Endothelial cell (in vitro differentiated cells): Measurements from ENCODE around the gene CDYL. TPM values are rescaled to one million over a fixed set of nuclear protein-coding genes. Genes with fewer than 3 reads are reported as not detected.

Experiments
- DNase-seq: peaks from one replicate; pipeline ENCODE4 v3.0.0; 2021; ENCODE audit warnings: low spot score
- H3K27ac Mint-ChIP-seq: one replicate; pipeline ENCODE4 v1.8.0; 2021; ENCODE audit warnings: mixed read lengths, inconsistent platforms; ENCODE audit not compliant: unreplicated experiment
- H3K27me3 Mint-ChIP-seq: one replicate; pipeline ENCODE4 v1.8.0; 2021; ENCODE audit warnings: mild to moderate bottlenecking, moderate library complexity, mixed read lengths, inconsistent platforms; ENCODE audit not compliant: unreplicated experiment
- H3K36me3 Mint-ChIP-seq: one replicate; pipeline ENCODE4 v1.8.0; 2021; ENCODE audit warnings: mild to moderate bottlenecking, low read depth, mixed read lengths, inconsistent platforms; ENCODE audit not compliant: unreplicated experiment
- H3K4me1 Mint-ChIP-seq: one replicate; pipeline ENCODE4 v1.8.0; 2021; ENCODE audit warnings: mild to moderate bottlenecking, mixed read lengths, inconsistent platforms; ENCODE audit not compliant: unreplicated experiment
- H3K4me3 Mint-ChIP-seq: one replicate; pipeline ENCODE4 v1.8.0; 2021; ENCODE audit warnings: mild to moderate bottlenecking, mixed read lengths, inconsistent platforms; ENCODE audit not compliant: unreplicated experiment
- H3K9me3 Mint-ChIP-seq: one replicate; pipeline ENCODE4 v1.8.0; 2021; ENCODE audit warnings: mixed read lengths, inconsistent platforms; ENCODE audit not compliant: unreplicated experiment
- total RNA-seq: library from RNA; stranded (reverse); fragmentation: NEBNext Ultra II Directional; extraction: Animal tissue kit (Norgen Biotek cat#: 25700); gene quantifications from one replicate; pipeline ENCODE4 v1.2.1, GENCODE V29; 2021; ENCODE audit not compliant: unreplicated experiment
- TF ChIP-seq, protein P1 (sequence below): fragments of 200-600 bp; sonication (generic); IDR thresholded peaks from one replicate; pipeline ENCODE4 v1.5.0; 2021; ENCODE audit warnings: antibody characterized with exemption; ENCODE audit not compliant: unreplicated experiment

Gene CDYL
- total RNA-seq, 1 donor from 2014 or later, result 66.7 TPM

- no peaks in the 10 kb centered on the region for H3K36me3 Mint-ChIP-seq
- H3K27me3 Mint-ChIP-seq, result no peaks in the 10 kb centered on the region
- TF ChIP-seq, protein P1, sequence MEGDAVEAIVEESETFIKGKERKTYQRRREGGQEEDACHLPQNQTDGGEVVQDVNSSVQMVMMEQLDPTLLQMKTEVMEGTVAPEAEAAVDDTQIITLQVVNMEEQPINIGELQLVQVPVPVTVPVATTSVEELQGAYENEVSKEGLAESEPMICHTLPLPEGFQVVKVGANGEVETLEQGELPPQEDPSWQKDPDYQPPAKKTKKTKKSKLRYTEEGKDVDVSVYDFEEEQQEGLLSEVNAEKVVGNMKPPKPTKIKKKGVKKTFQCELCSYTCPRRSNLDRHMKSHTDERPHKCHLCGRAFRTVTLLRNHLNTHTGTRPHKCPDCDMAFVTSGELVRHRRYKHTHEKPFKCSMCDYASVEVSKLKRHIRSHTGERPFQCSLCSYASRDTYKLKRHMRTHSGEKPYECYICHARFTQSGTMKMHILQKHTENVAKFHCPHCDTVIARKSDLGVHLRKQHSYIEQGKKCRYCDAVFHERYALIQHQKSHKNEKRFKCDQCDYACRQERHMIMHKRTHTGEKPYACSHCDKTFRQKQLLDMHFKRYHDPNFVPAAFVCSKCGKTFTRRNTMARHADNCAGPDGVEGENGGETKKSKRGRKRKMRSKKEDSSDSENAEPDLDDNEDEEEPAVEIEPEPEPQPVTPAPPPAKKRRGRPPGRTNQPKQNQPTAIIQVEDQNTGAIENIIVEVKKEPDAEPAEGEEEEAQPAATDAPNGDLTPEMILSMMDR, result no peak
- H3K4me1 Mint-ChIP-seq, result no peaks in the 10 kb centered on the region
- H3K27ac Mint-ChIP-seq, result no peak overlapping the region
- DNase-seq, result no peak
- no peak overlapping the region for H3K4me3 Mint-ChIP-seq
- H3K9me3 Mint-ChIP-seq, result no peaks in the 10 kb centered on the region
Observed at GRCh38 chr6:4740032-4740431, 36.2 kb upstream of the CDYL start.

- no peaks in the 10 kb centered on the region for H3K27me3 Mint-ChIP-seq
- no peak for DNase-seq
- TF ChIP-seq, protein P1, result no peak
- H3K4me3 Mint-ChIP-seq, result no peak overlapping the region
- H3K36me3 Mint-ChIP-seq, result no peaks in the 10 kb centered on the region
- H3K27ac Mint-ChIP-seq, result no peak overlapping the region
- H3K4me1 Mint-ChIP-seq, result no peaks in the 10 kb centered on the region
- H3K9me3 Mint-ChIP-seq, result no peaks in the 10 kb centered on the region
Observed at GRCh38 chr6:4743062-4743461, 33.1 kb upstream of the CDYL start.

- no peak overlapping the region for H3K4me3 Mint-ChIP-seq
- TF ChIP-seq, protein P1, result no peak
- no peaks in the 10 kb centered on the region for H3K4me1 Mint-ChIP-seq
- H3K27ac Mint-ChIP-seq, result no peak overlapping the region
- DNase-seq, result no peak
- no peaks in the 10 kb centered on the region for H3K9me3 Mint-ChIP-seq
- H3K27me3 Mint-ChIP-seq, result no peaks in the 10 kb centered on the region
- H3K36me3 Mint-ChIP-seq, result no peaks in the 10 kb centered on the region
Observed at GRCh38 chr6:4743926-4744325, 32.3 kb upstream of the CDYL start.

DNA sequence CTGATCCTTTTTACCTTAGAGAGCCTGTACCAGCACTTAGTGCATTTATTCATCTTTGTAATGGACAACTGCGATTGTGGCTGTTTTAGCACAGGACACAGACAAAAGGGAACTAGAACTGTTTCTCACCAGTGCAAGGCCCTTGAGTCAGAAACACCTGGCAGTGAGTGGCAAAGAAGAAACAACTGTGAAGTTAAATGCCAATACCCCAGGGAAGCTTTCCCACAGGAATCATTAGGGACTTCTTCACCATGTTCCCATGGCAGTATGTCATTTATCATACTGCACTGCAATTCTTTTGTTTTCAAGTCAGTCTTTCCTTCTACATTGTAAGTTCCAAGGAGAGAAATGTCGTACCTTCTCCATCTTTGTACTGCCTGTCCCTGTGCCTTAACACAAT, 28.6 kb upstream of the CDYL start:
- H3K27me3 Mint-ChIP-seq, result no peaks in the 10 kb centered on the region
- no peak overlapping the region for H3K4me3 Mint-ChIP-seq
- no peak for DNase-seq
- no peaks in the 10 kb centered on the region for H3K9me3 Mint-ChIP-seq
- H3K27ac Mint-ChIP-seq, result no peak overlapping the region
- no peaks in the 10 kb centered on the region for H3K4me1 Mint-ChIP-seq
- TF ChIP-seq, protein P1, result no peak
- no peaks in the 10 kb centered on the region for H3K36me3 Mint-ChIP-seq

DNA sequence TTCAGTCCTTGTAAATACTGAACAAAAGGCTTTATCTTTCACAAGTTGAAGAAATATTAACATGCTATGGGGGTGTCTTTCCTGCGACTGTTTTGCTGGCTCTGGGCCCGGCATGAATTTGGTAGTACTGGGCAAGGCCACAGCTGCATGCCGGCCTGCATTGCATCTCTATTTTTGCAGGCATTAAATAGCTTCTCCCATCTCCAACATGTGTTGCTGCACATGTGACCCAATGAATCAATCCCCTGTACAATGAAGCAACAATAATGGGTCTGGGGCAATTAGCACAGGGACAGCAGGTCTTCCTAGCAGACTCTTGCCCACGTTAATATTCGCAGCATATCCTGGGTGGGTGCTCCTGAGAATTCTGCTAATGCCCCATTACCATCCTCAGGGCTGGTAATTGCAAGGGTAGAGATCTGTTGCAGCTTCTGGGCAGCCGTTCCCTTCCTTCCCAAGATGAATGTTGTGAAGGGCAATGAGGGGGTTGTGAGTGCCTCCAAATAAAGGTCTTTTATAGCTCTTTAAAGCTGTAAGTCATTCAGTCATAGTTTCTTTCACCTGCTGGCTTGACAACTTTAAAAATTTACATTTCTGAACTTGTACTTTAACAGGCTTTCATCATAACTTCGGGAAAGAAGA, 24.3 kb upstream of the CDYL start:
- Mint-ChIP-seq H3K9me3 (no peaks in the 10 kb centered on the region), H3K27ac (no peak overlapping the region), H3K27me3 (no peaks in the 10 kb centered on the region), H3K4me1 (no peaks in the 10 kb centered on the region), H3K4me3 (no peak overlapping the region), H3K36me3 (no peaks in the 10 kb centered on the region)
- no peak for DNase-seq
- TF ChIP-seq, protein P1, result no peak
